GM20000 (cell line): ENCODE measurements around the gene GPC6.
"Not testable (repeated sequence)": the region's sequence is repeated elsewhere in the genome, so short reads cannot be mapped to it uniquely, and the experiment has no call there.

Experiments
- DNase-seq: peaks from one replicate; pipeline ENCODE4 v3.0.0; 2012; ENCODE audit warnings: low spot score
- TF ChIP-seq, protein P1 (sequence below): IDR thresholded peaks from 2 replicates; pipeline ENCODE4 v1.5.1; 2012; ENCODE audit warnings: mild to moderate bottlenecking, control low read depth; ENCODE audit errors: extremely low read depth, missing control alignments

The GPC6 gene

GRCh38 chr13:94333131-94333820, 1106.7 kb downstream of the GPC6 start:
- TF ChIP-seq, protein P1, sequence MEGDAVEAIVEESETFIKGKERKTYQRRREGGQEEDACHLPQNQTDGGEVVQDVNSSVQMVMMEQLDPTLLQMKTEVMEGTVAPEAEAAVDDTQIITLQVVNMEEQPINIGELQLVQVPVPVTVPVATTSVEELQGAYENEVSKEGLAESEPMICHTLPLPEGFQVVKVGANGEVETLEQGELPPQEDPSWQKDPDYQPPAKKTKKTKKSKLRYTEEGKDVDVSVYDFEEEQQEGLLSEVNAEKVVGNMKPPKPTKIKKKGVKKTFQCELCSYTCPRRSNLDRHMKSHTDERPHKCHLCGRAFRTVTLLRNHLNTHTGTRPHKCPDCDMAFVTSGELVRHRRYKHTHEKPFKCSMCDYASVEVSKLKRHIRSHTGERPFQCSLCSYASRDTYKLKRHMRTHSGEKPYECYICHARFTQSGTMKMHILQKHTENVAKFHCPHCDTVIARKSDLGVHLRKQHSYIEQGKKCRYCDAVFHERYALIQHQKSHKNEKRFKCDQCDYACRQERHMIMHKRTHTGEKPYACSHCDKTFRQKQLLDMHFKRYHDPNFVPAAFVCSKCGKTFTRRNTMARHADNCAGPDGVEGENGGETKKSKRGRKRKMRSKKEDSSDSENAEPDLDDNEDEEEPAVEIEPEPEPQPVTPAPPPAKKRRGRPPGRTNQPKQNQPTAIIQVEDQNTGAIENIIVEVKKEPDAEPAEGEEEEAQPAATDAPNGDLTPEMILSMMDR = no peak
- no peak for DNase-seq

- no peak for DNase-seq
- TF ChIP-seq, protein P1 = no peak
Measured at GRCh38 chr13:94335761-94336526, 1109.3 kb downstream of the GPC6 start.

DNA sequence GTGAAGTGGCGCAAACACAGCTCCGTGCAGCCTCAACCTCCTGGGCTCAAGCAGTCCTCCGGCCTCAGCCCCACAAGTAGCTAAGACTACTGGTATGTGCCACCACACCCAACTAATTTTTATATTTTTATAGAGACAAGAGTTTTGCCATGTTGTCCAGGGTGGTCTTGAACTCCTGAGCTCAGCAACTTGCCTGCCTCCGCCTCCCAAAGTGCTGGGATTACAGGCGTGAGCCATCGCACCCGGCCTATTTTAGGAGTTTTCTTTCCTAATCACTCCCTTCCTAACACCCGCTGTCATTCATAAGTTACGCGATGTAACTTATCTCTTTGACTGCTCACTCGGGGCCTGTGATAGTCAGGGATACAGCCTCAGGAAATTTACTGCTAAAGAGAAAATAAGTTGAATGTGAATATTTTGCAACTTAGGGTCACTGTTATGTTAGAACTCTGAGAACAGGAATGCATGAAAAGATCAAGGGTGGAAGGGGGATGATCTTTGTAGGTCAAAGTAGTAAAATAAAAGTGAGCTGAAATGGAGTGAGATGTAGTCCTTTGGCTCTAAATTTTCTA, 1112.6 kb downstream of the GPC6 start:
- no peak for DNase-seq
- TF ChIP-seq, protein P1 = no peak

- TF ChIP-seq, protein P1 = no peak
- no peak for DNase-seq
Measured at GRCh38 chr13:94342436-94343242, 1116.0 kb downstream of the GPC6 start.

- DNase-seq = no peak
- TF ChIP-seq, protein P1 = no peak
Measured at GRCh38 chr13:94343243-94343585, 1116.6 kb downstream of the GPC6 start.

DNA sequence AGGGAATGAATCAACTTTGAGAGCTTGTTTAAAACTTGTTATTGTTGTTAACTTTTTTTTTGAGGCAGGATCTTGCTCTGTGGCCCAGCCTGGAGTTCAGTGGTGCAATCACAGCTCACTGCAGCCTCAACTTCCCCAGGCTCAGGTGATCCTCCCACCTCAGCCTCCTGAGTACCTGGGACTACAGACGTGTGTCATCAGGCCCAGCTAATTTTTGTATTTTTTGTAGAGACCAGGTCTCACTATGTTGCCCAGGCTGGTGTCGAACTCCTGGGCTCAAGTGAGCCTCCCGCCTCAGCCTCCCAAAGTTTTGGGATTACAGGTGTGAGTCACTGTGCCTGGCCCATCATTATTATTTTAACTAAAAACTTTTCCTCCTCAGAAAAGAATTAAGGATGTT, 1117.1 kb downstream of the GPC6 start:
- not testable (repeated sequence) for DNase-seq

DNA sequence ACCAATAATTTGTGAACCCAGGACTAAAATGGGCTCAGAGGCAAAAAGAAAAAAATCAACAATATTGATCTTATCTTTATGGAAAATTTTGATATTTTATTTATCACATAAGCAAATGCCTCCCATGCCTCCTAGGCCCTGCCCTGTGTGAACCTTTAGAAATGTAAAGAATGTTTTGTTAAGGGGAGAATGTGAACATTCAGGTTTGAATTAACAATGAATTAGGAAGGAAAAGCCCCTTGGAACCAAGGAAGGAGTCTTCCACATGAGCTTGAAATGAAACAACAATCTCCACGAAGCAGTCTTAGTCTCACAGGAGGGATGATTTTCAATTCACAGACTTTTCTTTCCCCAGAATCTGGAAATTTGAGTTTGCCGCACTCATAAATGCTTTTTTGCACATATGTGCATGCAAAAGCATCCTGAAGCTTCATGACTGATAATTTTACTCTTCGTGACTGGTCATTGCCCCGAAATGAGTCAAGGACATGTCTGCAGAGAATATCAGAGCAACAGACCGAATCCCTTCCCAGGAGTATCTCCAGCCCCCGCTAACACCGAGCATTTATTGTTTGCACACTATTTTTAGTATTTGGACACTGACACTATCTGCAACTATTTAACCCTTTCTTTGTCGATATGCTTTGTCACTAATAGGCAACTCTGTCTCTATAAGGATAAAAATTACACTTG, 1117.7 kb downstream of the GPC6 start:
- TF ChIP-seq, protein P1 = no peak
- no peak for DNase-seq
